KOPT-K1 (cell line): Measurements from ENCODE around the gene NFS1.
"Not testable (repeated sequence)": the region's sequence is repeated elsewhere in the genome, so short reads cannot be mapped to it uniquely, and the experiment has no call there.

Experiments
- H3K27ac ChIP-seq: fragments of 200-600 bp; sonication (generic); 2 replicates; pipeline ENCODE4 v1.5.1; 2016; ENCODE audit warnings: antibody characterized with exemption, mild to moderate bottlenecking, low read depth, low read length; ENCODE audit not compliant: poor library complexity, severe bottlenecking
- H3K36me3 ChIP-seq: fragments of 200-600 bp; sonication (generic); 2 replicates; pipeline ENCODE4 v1.5.1; 2017; ENCODE audit warnings: antibody characterized with exemption, mild to moderate bottlenecking, low read length, moderate library complexity; ENCODE audit not compliant: insufficient read depth
- H3K9me3 ChIP-seq: fragments of 200-600 bp; sonication (generic); 2 replicates; pipeline ENCODE4 v1.5.1; 2017; ENCODE audit warnings: antibody characterized with exemption, low read length, mild to moderate bottlenecking; ENCODE audit not compliant: insufficient read depth, poor library complexity, severe bottlenecking

Gene NFS1

DNA sequence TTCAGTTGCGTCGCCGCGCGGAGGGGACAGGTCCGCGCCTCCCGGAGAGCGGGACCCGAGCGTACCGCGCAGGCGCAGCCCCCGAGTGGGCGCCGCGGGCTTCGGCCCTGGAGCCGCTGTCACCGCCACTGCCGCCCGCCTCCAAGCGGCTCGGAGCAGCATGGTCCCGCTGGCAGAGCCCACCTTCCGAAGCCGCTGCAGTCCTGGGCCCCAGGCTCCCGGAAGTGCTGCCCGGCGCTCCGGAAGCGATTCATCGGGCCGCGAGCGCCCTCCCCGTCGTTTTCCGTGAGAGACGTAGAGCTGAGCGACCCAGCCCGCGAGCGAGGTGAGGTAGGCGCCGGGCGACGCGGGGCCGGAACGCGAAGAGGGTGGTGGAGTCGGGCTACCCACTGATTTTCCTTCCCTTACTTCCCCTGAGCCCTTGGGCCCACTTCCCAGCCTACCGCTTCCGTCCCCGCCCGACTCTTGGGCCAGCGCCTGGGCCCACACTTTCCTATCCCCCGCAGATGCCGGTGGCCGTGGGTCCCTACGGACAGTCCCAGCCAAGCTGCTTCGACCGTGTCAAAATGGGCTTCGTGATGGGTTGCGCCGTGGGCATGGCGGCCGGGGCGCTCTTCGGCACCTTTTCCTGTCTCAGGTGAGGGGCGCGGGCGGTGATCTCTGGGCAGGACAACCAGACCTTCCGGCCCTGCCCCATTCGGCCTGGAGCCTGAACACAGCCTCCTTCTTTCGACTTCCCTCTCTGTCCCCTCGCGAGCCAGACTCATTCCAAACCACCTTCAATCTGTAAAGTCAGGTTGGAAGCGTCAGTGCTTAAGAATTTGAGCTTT is at the start of gene NFS1, which contains the start of gene ROMO1:
NFS1 (minus strand) TSS at position 226 of the 830 bp plus-strand sequence; CDS start at position 162, 64 bp downstream.
ROMO1 (plus strand) TSS at position 279 of the 830 bp plus-strand sequence; CDS start at position 507, 228 bp downstream.
- Histone ChIP-seq H3K36me3 (peaks cover 53% of the 10 kb centered on the region), H3K27ac (peak within 1 kb of the TSS; percentile 84), H3K9me3 (no peaks in the 10 kb centered on the region)

DNA sequence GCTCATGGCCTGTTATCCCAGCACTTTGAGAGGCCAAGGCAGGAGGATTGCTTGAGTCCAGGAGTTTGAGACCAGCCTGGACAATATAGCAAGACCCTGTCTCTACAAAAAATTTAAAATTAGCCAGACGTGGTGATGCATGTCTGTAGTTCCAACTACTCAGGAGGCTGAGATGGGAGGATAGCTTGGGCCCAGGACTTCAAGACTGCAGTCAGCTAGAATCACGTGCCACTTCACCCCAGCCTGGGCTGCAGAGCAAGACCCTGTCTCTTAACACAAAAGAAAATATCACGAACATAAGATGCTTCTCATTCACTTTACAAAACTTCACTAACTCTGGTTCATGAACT is 45.3 kb upstream of the NFS1 start:
- Histone ChIP-seq H3K36me3 (peaks cover 15% of the 10 kb centered on the region), H3K27ac (peak overlapping the region; percentile 94)
- not testable (repeated sequence) for H3K9me3 ChIP-seq

DNA sequence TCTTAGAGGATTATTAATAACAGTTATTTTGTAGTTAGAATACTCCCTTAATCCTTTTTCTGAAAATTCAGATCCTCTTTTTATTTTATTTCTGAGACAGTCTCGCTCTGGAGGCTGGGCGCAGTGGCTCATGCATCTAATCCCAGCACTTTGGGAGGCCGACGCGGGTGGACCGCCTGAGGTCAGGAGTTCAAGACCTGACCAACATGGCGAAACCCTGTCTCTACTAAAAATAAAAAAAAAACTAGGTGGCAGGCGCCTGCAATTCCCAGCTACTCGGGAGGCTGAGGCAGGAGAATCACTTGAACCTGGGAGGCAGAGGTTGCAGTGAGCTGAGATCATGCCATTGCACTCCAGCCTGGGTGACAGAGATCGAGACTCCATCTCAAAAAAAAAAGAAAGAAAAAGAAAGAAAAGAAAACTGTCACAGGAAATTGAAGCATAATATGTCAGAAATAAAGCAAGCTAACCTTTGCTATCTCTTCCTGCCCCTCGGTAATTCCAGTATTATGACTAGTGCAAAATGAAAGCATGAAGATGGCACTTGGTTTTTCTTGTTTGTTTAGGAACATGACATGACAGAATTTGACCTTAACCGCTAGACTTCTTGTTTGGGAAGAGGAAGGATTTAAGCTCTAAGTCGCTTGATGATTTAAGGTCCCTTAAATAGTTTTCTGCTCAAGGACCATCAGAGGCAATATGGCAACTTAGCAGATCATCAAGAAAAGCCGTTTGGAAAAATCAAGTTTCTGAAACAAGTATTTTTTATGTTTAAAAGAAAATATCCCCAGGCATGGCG is 44.7 kb upstream of the NFS1 start:
- Histone ChIP-seq H3K36me3 (peaks cover 21% of the 10 kb centered on the region), H3K27ac (peak overlapping the region; percentile 94), H3K9me3 (no peaks in the 10 kb centered on the region)

GRCh38 chr20:35742741-35743523 is 43.8 kb upstream of the NFS1 start:
- Histone ChIP-seq H3K36me3 (peaks cover 31% of the 10 kb centered on the region), H3K9me3 (no peaks in the 10 kb centered on the region), H3K27ac (peak overlapping the region; percentile 94)

DNA sequence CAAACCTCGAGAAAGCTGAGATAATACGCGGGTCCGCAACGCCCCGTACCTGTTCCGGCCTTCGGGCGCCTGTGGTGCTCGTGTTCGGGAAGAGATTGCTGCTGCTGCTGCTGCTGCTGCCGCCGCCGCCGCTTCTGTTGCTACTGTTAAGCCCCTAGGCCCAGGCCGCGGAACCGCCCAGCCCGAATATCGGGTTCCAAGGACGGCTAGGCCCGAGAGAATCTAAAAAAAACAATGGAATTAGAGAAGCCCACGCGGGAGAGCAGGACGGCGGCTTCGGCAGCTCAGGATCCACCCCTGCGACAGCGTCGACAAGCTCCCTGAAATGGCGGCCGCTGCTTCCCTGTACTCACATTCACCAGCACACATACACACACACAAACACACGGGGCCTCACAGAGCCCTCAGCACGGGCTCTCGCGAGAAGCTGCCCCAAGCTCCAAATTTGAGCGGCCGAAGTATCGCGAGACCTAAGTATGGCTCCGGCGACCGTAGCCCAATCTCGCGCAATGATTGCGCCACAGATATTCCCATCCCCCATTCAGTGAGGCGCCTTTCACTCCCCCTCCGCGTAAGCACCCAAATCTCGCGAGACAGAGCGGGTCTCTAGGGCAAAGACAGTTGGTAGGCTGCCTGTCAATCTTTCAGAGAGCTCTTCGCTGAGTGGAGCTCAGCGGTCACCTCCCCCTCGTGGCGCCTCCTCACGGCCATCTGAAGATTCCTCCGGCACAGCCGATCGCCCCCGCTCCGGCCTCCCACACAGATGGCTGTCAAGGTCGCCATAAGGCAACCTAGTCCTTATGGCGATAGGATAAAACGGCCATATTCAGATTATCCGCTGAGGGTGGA is 43.0 kb upstream of the NFS1 start, which contains the start of gene RBM39:
RBM39 (minus strand) TSS at position 369 of the 849 bp plus-strand sequence. CDS start 1,386 bp downstream, outside the sequence.
- Histone ChIP-seq H3K36me3 (peaks cover 39% of the 10 kb centered on the region), H3K27ac (peak within 1 kb of the TSS; percentile 95), H3K9me3 (no peaks in the 10 kb centered on the region)

- H3K36me3 ChIP-seq, result peaks cover 65% of the 10 kb centered on the region
- peak overlapping the region; percentile 25 for H3K27ac ChIP-seq
- H3K9me3 ChIP-seq, result no peaks in the 10 kb centered on the region
These were observed 40.4 kb upstream of the NFS1 start for GRCh38 chr20:35739294-35740163.

- peaks cover 74% of the 10 kb centered on the region for H3K36me3 ChIP-seq
- no peak overlapping the region for H3K27ac ChIP-seq
These were observed 39.4 kb upstream of the NFS1 start for GRCh38 chr20:35738410-35739179.

GRCh38 chr20:35737865-35738333 is 38.7 kb upstream of the NFS1 start:
- Histone ChIP-seq H3K9me3 (no peaks in the 10 kb centered on the region), H3K36me3 (peaks cover 81% of the 10 kb centered on the region), H3K27ac (no peak overlapping the region)

More at GRCh38 chr20:35738410-35739179, 39.4 kb upstream of the NFS1 start:
- H3K9me3 ChIP-seq, result no peaks in the 10 kb centered on the region

GRCh38 chr20:35735826-35736470 is 36.8 kb upstream of the NFS1 start:
- Histone ChIP-seq H3K9me3 (no peaks in the 10 kb centered on the region), H3K36me3 (peaks cover 100% of the 10 kb centered on the region), H3K27ac (no peak overlapping the region)

GRCh38 chr20:35734777-35735649 is 35.9 kb upstream of the NFS1 start:
- no peaks in the 10 kb centered on the region for H3K9me3 ChIP-seq
- H3K36me3 ChIP-seq, result peaks cover 100% of the 10 kb centered on the region
- H3K27ac ChIP-seq, result no peak overlapping the region

DNA sequence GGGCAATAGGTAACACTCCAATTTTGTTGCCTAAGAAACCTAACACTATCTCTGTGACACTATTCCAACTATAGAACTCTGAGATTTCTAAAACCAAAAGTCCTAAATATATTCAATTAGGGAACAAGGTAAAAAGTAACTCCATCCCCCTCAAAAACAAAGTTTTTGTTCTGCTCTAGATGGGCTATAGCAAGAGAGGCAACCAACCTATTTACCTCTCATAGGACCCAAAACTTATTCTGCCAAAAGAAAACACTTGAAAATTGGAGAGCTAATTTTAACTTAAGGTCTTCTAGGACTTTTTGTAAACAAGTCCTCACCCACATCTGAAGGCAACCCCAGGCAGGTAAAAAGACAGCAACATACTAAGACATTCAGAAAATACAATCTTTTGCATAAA is 35.2 kb upstream of the NFS1 start:
- Histone ChIP-seq H3K27ac (no peak overlapping the region), H3K9me3 (no peaks in the 10 kb centered on the region), H3K36me3 (peaks cover 100% of the 10 kb centered on the region)

DNA sequence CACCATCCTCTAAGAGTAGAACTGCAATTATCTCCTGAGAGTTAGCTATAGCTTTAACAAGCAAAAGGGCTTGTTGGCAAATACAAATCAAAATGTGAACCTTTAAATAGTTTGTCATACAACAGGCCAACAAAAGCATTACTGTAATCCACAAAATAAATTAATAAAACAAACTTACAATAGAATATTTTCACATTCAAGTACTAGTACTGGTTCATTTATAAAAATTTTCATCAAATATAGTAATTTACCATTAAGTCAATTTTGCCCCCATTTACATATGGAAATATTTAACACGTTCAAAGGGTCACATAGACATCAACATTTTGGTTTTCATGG is 33.5 kb upstream of the NFS1 start:
- H3K27ac ChIP-seq, result no peak overlapping the region
- H3K9me3 ChIP-seq, result no peaks in the 10 kb centered on the region
- peaks cover 100% of the 10 kb centered on the region for H3K36me3 ChIP-seq
